Uterus (tissue), 2 donors: ENCODE results near the gene SLC12A5.

Experiments used
- POLR2A ChIP-seq, 2 donors: fragments of 450-650 bp; IDR thresholded peaks; one replicate each; pipeline ENCODE4 v1.6.1; 2016; ENCODE audit warnings: antibody characterized with exemption in 2 of 2, mild to moderate bottlenecking in 1 of 2, moderate library complexity in 1 of 2
- TF ChIP-seq, protein P1 (sequence below), 4 experiments: fragments of 200-600 bp in 2 of 4; fragments of 450-650 bp in 2 of 4; sonication (generic) in 2 of 4; IDR thresholded peaks; one replicate each; pipeline ENCODE4 v1.5.1; 2016 to 2019; ENCODE audit warnings: antibody characterized with exemption in 4 of 4, mild to moderate bottlenecking in 2 of 4, moderate library complexity in 1 of 4

GRCh38 chr20:46023148-46023484 lies 5.9 kb upstream of the SLC12A5 start:
- TF ChIP-seq, protein P1, sequence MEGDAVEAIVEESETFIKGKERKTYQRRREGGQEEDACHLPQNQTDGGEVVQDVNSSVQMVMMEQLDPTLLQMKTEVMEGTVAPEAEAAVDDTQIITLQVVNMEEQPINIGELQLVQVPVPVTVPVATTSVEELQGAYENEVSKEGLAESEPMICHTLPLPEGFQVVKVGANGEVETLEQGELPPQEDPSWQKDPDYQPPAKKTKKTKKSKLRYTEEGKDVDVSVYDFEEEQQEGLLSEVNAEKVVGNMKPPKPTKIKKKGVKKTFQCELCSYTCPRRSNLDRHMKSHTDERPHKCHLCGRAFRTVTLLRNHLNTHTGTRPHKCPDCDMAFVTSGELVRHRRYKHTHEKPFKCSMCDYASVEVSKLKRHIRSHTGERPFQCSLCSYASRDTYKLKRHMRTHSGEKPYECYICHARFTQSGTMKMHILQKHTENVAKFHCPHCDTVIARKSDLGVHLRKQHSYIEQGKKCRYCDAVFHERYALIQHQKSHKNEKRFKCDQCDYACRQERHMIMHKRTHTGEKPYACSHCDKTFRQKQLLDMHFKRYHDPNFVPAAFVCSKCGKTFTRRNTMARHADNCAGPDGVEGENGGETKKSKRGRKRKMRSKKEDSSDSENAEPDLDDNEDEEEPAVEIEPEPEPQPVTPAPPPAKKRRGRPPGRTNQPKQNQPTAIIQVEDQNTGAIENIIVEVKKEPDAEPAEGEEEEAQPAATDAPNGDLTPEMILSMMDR (IDR thresholded peaks at IDR 0.05) = no peak
- no peak for TF ChIP-seq POLR2A (IDR thresholded peaks at IDR 0.05)
